GM18907 (cell line): ENCODE data around the gene VEGFA.

Experiments used
- ATAC-seq: cut with Tn5 transposase; IDR thresholded peaks from one replicate; pipeline ENCODE4 v1.9.1; 2021; ENCODE audit warnings: mild to moderate bottlenecking, moderate library complexity; ENCODE audit not compliant: unreplicated experiment

The VEGFA gene

GRCh38 chr6:43759136-43759906 lies 10.7 kb upstream of the VEGFA start:
- ATAC-seq = no peak

DNA sequence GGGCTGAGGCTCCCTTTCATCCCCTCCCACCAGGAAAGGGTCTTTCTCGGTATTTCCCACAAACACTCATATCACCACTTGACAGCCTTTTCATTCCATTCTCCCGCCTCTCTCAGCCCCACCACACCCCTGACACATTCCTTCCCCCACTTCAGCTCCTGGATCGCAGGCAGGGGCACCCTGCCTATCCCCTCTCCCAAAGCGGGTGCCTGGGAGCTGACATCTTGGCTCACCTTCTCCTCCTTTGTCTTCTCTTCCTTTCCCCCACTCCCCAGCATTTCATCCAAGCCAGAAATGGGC lies 10.2 kb upstream of the VEGFA start:
- ATAC-seq = no peak

DNA sequence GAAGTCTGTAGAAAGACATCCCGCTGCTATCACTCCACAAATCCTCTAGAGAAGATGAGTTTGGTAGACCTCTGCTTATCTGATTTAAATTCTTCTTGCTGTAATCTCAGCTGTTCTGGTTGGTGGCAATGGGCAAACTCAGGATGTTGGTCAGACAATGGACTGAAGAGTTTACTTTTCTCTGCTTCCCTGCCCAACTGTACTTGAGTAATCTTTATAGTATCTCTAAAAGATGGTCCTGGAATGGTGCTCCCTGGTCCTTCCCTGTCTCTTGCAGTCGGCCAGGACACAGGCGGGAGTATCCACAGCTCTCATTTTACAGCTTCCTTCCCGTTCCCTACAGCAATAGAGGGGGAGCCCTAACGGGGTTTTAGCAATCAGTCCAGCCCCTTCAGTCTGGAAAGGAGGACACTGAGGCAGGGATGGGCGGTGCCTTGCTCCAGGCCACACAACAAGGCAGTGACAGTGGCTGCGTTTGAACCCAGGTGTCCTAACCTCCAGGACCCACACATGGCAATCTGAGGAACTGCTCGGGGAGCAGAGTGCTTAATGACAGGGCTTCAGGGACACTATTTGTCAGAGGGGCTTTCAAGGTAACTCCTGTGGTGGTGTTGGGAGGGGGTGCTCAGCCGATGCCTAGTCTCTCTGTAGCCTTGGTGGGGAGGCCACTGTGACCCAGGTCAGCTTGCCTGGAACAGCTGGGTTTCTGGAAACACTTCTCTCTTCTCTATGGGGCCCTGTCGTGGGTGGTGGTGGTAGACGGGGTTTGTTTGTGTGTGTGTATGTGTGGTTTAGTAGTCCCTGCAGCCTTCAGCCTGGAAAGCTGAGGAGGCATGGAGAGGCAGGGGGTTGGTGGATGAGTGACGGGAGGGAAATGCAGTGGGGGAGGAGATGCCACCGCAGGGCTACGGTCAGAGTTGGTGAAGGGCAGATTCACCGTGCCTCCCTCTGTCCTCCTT lies 9.5 kb upstream of the VEGFA start:
- ATAC-seq = no peak

- no peak for ATAC-seq
These were observed 8.2 kb upstream of the VEGFA start for GRCh38 chr6:43761666-43762409.

DNA sequence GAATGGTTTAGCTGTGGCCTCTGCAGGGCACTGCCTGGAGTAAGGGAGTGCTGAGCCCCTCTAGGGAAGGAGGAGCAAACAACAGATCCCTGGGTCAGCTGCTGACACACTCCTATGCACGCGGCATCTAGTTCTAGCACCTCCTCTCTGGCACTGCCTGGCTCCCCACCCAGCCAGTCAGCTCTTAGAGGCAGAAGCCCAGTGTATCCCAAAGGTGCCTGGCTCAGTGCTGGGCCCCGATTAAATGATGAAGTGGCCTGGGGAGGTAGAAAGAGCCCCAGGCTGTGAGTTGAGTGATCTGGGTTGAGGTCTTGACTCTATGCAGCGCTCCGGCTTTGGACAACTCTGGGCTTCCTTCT lies 7.6 kb upstream of the VEGFA start:
- no peak for ATAC-seq

DNA sequence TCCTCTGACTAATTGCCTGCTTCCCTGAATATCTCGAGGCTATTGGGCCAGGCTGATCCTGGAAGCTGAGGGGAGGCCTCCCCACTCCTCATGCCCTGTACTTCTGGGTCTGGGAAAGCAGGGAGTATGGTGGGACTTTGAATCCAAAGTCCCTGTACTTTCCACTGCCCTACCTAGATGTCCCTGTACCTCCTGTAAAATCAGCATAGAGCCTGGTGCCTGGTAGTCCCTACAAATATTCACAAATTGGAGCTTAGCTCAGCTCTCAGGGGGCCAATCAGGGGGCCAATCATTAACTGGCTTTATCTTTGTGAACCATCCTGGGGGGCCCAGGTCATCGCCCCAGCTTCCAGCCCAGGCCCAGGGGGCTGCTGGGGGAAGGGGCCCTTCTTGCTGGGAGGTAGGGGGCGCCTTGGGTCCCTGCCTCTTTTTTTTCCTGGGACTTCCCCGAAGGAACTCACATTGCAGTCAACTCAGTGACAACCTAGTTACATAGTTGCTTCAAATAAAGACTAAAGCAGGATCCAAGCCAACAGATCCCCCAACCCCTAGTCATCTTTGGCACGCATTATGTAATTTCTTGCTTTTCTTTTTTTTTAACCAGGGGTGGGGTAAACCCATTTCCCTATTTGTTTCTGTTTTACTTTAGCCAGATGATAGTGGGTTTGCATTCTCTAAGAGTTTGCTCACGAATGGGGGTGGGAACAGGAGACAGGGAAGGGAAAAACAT lies 6.9 kb upstream of the VEGFA start:
- ATAC-seq = no peak

DNA sequence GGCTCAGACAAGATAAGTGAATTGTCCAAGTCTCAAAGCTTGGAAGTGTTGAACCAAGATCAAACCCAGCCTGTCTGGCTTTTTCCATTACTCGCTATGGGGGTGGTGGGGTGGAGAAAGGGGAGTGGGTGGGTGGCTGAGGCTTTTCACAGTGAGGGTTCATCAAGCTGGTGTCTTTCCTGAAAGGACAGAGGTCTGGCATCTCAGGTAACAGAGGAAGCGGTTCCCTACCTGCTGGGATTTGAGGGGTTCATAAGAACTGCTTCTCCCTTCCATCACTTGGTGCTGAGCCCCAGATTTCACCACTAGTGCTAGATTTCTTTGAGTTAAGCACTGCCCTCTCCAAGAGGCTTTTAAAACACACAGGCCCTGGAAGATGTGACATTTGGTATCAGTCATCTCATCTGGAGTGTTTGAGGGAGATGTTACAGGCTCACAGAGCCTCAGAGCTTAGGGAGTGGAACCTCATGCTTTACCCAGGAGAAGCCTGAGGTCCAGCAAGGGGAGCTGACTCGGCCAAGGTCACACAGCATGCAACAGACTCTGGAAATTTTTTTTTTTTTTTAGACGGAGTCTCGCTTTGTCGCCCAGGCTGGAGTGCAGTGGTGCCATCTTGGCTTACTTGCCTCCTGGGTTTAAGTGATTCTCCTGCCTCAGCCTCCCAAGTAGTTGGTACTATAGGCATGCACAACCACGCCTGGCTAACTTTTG lies 6.0 kb upstream of the VEGFA start:
- no peak for ATAC-seq

GRCh38 chr6:43764772-43765171 lies 5.2 kb upstream of the VEGFA start:
- no peak for ATAC-seq

DNA sequence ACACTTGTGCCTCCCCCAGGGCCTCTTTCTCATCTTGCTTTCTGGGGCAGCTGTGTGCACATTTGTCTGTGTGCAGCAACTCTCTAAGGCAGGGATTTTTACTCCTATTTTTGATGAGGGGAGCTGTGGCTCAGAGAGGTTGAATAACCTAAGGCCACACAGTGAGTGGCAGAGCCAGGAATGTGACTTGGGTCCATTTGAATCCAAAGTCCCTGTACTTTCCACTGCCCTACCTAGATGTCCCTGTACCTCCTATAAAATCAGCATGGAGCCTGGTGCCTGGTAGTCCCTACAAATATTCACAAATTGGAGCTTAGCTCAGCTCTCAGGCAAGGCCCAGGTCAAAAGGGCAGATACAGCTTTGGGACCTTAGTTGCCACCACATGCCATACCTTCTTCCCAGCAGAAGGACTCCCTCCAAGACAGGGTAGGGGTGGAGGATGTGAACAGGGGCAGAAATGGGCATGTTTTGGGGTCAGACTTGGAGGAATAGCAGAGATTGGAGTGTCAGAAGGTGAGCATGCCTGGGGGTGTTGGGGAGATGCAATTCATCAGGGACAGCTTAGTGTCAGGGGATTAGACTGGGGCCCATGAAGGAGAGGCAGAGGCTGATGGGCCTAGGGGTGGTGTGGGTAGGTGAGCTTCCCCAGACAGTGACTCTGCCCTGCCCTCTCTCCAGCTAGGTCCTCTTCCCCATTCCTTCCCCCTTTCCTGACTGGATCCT lies 4.1 kb upstream of the VEGFA start:
- ATAC-seq = no peak

DNA sequence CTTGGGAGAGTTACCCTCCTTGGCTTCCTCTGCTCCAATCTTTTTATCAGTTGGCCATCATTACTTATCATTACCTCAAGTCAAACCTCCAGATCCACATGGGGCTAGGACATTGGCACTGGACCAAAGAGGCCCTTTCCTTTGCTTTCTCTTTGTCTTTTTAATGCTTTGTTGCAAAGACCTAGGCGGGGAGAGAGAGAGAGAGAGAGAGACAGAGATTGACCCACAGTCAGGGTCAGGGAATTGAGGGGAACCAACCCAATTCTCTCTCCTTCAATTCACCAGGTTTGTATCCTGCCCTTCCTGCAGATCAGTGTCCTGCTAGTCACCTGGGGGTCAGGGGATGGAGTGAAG lies 3.5 kb upstream of the VEGFA start:
- ATAC-seq = no peak

DNA sequence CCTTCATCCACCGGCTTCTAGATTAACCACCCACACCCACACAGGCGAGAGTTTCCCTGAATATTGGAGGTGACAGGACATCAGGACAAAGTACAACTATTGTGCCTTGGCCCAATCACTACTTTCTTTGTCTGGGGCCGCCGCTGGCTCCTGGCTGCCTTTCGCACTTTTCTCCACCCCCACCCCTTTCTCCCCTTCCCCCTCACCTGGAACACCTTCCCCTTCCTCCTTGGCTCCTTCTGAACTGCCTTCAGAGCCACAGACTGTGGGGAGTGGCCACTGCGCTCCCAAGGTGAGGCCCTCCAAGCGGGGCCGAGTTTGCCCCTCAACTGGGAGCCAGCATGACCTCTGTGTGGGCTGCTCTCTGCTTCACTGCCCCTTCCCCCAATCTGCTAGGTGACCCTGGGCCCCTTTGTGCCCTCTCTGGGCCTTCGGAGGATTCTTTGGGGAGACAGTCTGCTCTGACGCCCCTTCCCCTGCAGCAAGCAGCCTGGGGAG lies 3.0 kb upstream of the VEGFA start:
- no peak for ATAC-seq

DNA sequence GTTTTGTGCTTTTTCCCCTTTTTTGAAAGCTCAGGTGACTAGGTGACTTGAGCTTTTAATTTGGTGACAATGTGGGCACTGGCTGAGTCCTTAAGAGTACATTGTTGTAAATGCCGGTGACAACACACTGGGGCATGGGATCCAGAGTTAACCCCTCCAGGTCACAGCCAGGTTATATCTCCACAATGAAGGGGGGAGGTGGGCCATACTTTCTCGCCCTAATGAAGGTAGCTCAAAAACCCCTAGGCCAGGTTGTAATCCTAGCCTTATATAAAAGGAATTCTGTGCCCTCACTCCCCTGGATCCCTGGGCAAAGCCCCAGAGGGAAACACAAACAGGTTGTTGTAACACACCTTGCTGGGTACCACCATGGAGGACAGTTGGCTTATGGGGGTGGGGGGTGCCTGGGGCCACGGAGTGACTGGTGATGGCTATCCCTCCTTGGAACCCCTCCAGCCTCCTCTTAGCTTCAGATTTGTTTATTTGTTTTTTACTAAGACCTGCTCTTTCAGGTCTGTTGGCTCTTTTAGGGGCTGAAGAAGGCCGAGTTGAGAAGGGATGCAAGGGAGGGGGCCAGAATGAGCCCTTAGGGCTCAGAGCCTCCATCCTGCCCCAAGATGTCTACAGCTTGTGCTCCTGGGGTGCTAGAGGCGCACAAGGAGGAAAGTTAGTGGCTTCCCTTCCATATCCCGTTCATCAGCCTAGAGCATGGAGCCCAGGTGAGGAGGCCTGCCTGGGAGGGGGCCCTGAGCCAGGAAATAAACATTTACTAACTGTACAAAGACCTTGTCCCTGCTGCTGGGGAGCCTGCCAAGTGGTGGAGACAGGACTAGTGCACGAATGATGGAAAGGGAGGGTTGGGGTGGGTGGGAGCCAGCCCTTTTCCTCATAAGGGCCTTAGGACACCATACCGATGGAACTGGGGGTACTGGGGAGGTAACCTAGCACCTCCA lies 2.2 kb upstream of the VEGFA start:
- ATAC-seq = no peak

- ATAC-seq = no peak
These were observed 1.5 kb upstream of the VEGFA start for GRCh38 chr6:43768506-43768860.

DNA sequence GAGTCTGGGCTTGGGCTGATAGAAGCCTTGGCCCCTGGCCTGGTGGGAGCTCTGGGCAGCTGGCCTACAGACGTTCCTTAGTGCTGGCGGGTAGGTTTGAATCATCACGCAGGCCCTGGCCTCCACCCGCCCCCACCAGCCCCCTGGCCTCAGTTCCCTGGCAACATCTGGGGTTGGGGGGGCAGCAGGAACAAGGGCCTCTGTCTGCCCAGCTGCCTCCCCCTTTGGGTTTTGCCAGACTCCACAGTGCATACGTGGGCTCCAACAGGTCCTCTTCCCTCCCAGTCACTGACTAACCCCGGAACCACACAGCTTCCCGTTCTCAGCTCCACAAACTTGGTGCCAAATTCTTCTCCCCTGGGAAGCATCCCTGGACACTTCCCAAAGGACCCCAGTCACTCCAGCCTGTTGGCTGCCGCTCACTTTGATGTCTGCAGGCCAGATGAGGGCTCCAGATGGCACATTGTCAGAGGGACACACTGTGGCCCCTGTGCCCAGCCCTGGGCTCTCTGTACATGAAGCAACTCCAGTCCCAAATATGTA lies 957 bp upstream of the VEGFA start:
- ATAC-seq = no peak

DNA sequence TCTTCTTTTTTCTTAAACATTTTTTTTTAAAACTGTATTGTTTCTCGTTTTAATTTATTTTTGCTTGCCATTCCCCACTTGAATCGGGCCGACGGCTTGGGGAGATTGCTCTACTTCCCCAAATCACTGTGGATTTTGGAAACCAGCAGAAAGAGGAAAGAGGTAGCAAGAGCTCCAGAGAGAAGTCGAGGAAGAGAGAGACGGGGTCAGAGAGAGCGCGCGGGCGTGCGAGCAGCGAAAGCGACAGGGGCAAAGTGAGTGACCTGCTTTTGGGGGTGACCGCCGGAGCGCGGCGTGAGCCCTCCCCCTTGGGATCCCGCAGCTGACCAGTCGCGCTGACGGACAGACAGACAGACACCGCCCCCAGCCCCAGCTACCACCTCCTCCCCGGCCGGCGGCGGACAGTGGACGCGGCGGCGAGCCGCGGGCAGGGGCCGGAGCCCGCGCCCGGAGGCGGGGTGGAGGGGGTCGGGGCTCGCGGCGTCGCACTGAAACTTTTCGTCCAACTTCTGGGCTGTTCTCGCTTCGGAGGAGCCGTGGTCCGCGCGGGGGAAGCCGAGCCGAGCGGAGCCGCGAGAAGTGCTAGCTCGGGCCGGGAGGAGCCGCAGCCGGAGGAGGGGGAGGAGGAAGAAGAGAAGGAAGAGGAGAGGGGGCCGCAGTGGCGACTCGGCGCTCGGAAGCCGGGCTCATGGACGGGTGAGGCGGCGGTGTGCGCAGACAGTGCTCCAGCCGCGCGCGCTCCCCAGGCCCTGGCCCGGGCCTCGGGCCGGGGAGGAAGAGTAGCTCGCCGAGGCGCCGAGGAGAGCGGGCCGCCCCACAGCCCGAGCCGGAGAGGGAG lies 580 bp downstream of the VEGFA start:
- peak; percentile 20 for ATAC-seq

- peak; percentile 26 for ATAC-seq
These were observed 1.3 kb downstream of the VEGFA start for GRCh38 chr6:43771210-43771857.
